Measurements from ENCODE around the gene NDUFV2.
"Not testable (repeated sequence)": the region's sequence is repeated elsewhere in the genome, so short reads cannot be mapped to it uniquely, and the experiment has no call there.

Gene NDUFV2

GRCh38 chr18:9090578-9090977 lies 11.9 kb upstream of the NDUFV2 start:
- no peaks in the 10 kb centered on the region for H3F3A ChIP-seq (ENCODE audit: insufficient read depth, low read length)
- no peak overlapping the region for H3K4me3 ChIP-seq (ENCODE audit: low read depth, low read length, poor library complexity, severe bottlenecking)
- no peak for TF ChIP-seq EZH2 (IDR thresholded peaks at IDR 0.05; ENCODE audit: borderline replicate concordance, low read length)
- no peak for TF ChIP-seq CTCF (IDR thresholded peaks at IDR 0.05; ENCODE audit: low read length)
- no peak overlapping the region for H2AFZ ChIP-seq (ENCODE audit: low read length)
- H3K9me3 ChIP-seq (ENCODE audit: low read length) = no peaks in the 10 kb centered on the region
- H4K20me1 ChIP-seq (ENCODE audit: insufficient read depth, low read length) = no peaks in the 10 kb centered on the region
- H3K4me2 ChIP-seq (ENCODE audit: low read length) = no peak overlapping the region
- H3K79me2 ChIP-seq (ENCODE audit: insufficient read depth, low read length) = no peaks in the 10 kb centered on the region
- H3K27me3 ChIP-seq (ENCODE audit: insufficient read depth, low read length) = no peaks in the 10 kb centered on the region
- no peak overlapping the region for H3K27ac ChIP-seq (ENCODE audit: low read depth, low read length, poor library complexity, severe bottlenecking)
- no peaks in the 10 kb centered on the region for H3K36me3 ChIP-seq (ENCODE audit: insufficient read depth, low read length)
- no peak overlapping the region for H3K9ac ChIP-seq (ENCODE audit: low read length)
- peaks cover 21% of the 10 kb centered on the region for H3K4me1 ChIP-seq (ENCODE audit: insufficient read depth, low read length, severe bottlenecking)
- no peaks in the 10 kb centered on the region for H3K9me2 ChIP-seq (ENCODE audit: low read depth, low read length)

GRCh38 chr18:9091066-9091476 lies 11.4 kb upstream of the NDUFV2 start:
- H3K9me3 ChIP-seq (ENCODE audit: low read length) = no peaks in the 10 kb centered on the region
- no peak overlapping the region for H2AFZ ChIP-seq (ENCODE audit: low read length)
- no peak overlapping the region for H3K27ac ChIP-seq (ENCODE audit: low read depth, low read length, poor library complexity, severe bottlenecking)

GRCh38 chr18:9092665-9093064 lies 9.8 kb upstream of the NDUFV2 start:
- Histone ChIP-seq H3K4me1 (ENCODE audit: insufficient read depth, low read length, severe bottlenecking) (peaks cover 28% of the 10 kb centered on the region), H3K9ac (ENCODE audit: low read length) (no peak overlapping the region), H3K27me3 (ENCODE audit: insufficient read depth, low read length) (no peaks in the 10 kb centered on the region), H3F3A (ENCODE audit: insufficient read depth, low read length) (no peaks in the 10 kb centered on the region), H3K4me2 (ENCODE audit: low read length) (no peak overlapping the region), H3K9me3 (ENCODE audit: low read length) (no peaks in the 10 kb centered on the region), H3K27ac (ENCODE audit: low read depth, low read length, poor library complexity, severe bottlenecking) (no peak overlapping the region), H3K4me3 (ENCODE audit: low read depth, low read length, poor library complexity, severe bottlenecking) (no peak overlapping the region), H2AFZ (ENCODE audit: low read length) (no peak overlapping the region), H3K79me2 (ENCODE audit: insufficient read depth, low read length) (no peaks in the 10 kb centered on the region), H3K9me2 (ENCODE audit: low read depth, low read length) (no peaks in the 10 kb centered on the region), H4K20me1 (ENCODE audit: insufficient read depth, low read length) (no peaks in the 10 kb centered on the region), H3K36me3 (ENCODE audit: insufficient read depth, low read length) (no peaks in the 10 kb centered on the region)
- TF ChIP-seq EZH2 (IDR thresholded peaks at IDR 0.05; ENCODE audit: borderline replicate concordance, low read length) (no peak), CTCF (IDR thresholded peaks at IDR 0.05; ENCODE audit: low read length) (no peak)

More at GRCh38 chr18:9091066-9091476, 11.4 kb upstream of the NDUFV2 start:
- Histone ChIP-seq H3K4me3 (ENCODE audit: low read depth, low read length, poor library complexity, severe bottlenecking) (no peak overlapping the region), H4K20me1 (ENCODE audit: insufficient read depth, low read length) (no peaks in the 10 kb centered on the region), H3K79me2 (ENCODE audit: insufficient read depth, low read length) (no peaks in the 10 kb centered on the region), H3K4me1 (ENCODE audit: insufficient read depth, low read length, severe bottlenecking) (peaks cover 26% of the 10 kb centered on the region), H3K9me2 (ENCODE audit: low read depth, low read length) (no peaks in the 10 kb centered on the region), H3K27me3 (ENCODE audit: insufficient read depth, low read length) (no peaks in the 10 kb centered on the region), H3F3A (ENCODE audit: insufficient read depth, low read length) (no peaks in the 10 kb centered on the region), H3K4me2 (ENCODE audit: low read length) (no peak overlapping the region), H3K36me3 (ENCODE audit: insufficient read depth, low read length) (no peaks in the 10 kb centered on the region), H3K9ac (ENCODE audit: low read length) (no peak overlapping the region)
- TF ChIP-seq CTCF (IDR thresholded peaks at IDR 0.05; ENCODE audit: low read length) (no peak), EZH2 (IDR thresholded peaks at IDR 0.05; ENCODE audit: borderline replicate concordance, low read length) (no peak)

GRCh38 chr18:9093109-9093508 lies 9.4 kb upstream of the NDUFV2 start:
- not testable (repeated sequence) for H3K9ac ChIP-seq (ENCODE audit: low read length); H3K27ac ChIP-seq (ENCODE audit: low read depth, low read length, poor library complexity, severe bottlenecking); H3K36me3 ChIP-seq (ENCODE audit: insufficient read depth, low read length); H3K9me3 ChIP-seq (ENCODE audit: low read length); H4K20me1 ChIP-seq (ENCODE audit: insufficient read depth, low read length); H3K4me3 ChIP-seq (ENCODE audit: low read depth, low read length, poor library complexity, severe bottlenecking); H3K4me2 ChIP-seq (ENCODE audit: low read length); H3F3A ChIP-seq (ENCODE audit: insufficient read depth, low read length); H2AFZ ChIP-seq (ENCODE audit: low read length); H3K9me2 ChIP-seq (ENCODE audit: low read depth, low read length); H3K79me2 ChIP-seq (ENCODE audit: insufficient read depth, low read length); H3K27me3 ChIP-seq (ENCODE audit: insufficient read depth, low read length)
- peaks cover 28% of the 10 kb centered on the region for H3K4me1 ChIP-seq (ENCODE audit: insufficient read depth, low read length, severe bottlenecking)

Data from OCI-LY1 (cell line).